Left forelimb (tissue), 1 donor: ENCODE results near the gene DPH5.

Experiments
- DNase-seq: peaks from one replicate; pipeline ENCODE4 v3.0.0-alpha.2; 2018; ENCODE audit warnings: low spot score

Gene DPH5

GRCh38 chr1:101030881-101031280 lies 5.3 kb upstream of the DPH5 start:
- no peak for DNase-seq

DNA sequence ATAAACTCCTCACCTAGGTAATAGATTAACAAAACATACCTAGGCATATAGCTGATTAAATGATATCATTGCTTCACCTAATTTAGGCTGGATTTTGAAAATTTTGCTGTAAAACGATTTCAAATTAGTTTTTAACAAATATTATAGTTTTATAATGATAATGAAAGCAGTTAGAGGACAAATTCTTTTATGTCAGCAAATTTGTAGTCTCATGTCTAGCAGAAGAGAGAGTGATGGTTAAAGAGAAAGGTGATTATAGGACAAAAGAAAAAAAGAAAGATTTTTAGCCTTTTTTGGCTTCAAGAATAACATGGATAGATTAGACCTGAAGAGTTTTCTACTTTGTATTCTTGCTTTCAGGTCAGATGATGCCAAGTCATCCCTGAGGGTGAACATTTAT lies 3.6 kb upstream of the DPH5 start:
- DNase-seq: no peak

DNA sequence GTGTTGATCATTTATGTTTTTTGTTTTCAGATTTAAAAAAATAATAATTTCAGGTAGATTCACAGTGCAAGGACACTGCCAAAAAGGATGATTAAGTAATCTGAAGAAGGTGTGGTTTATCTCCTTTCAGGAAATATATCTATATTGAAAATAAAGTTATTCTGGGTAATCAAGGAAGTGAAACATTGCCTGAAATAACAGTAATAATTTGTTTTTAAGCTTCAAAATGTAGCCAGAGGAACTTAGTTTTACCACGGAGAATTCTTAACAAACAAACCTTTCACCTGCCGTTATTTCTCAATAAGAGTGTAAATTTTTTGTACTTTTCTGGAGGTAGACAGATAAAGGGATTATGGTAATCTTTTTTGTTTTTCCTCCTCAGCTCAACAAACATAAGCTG lies 2.9 kb upstream of the DPH5 start:
- no peak for DNase-seq

GRCh38 chr1:101027194-101027772 lies 1.7 kb upstream of the DPH5 start:
- no peak for DNase-seq

DNA sequence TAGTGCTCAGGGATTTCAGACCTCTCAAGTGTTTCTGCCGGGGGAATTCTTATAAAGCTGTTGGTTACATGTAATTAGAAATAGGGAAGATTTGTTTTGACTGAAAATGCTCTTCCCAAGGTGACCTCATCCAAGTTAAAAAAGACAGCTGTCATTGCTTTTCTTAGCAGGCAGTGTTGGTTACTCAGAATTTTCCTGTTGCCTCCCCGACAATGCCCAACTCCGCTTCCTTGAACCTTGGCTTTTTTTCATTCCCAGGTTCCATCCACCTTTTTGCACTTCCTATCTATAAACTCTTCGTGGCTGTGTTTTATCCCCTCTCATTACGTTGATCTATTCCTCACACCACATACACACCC lies 825 bp upstream of the DPH5 start:
- DNase-seq: no peak

GRCh38 chr1:101025283-101025656 lies 314 bp downstream of the DPH5 start:
- DNase-seq: no peak

GRCh38 chr1:101022294-101022693 lies 3.3 kb downstream of the DPH5 start:
- no peak for DNase-seq

GRCh38 chr1:101017448-101017847 lies 8.1 kb downstream of the DPH5 start:
- no peak for DNase-seq

- DNase-seq: no peak
Observed at GRCh38 chr1:101013776-101014175, 11.8 kb downstream of the DPH5 start.

- no peak for DNase-seq
Observed at GRCh38 chr1:101008229-101008834, 17.3 kb downstream of the DPH5 start.

GRCh38 chr1:101006553-101006952 lies 19.0 kb downstream of the DPH5 start:
- DNase-seq: no peak

GRCh38 chr1:101005871-101006270 lies 19.7 kb downstream of the DPH5 start:
- no peak for DNase-seq

DNA sequence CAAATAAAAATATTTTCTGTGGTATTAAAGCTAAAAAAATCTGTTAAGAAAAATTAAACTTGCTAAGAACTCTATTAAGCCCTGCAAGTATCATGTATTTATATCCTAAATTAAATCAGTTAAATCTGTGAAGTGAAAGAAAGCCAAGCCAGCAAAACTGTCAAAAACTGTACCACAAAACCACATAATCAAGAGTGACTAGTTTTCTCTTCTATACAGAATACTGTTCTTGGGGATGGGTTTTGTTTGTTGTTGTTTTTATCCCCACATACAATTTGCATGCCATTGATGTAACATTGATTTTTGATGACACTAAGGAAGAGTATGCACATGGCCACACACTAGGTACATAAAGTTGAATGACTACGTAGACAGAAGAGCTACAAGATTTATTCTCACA lies 20.4 kb downstream of the DPH5 start:
- no peak for DNase-seq

GRCh38 chr1:101004670-101005069 lies 20.9 kb downstream of the DPH5 start:
- no peak for DNase-seq

GRCh38 chr1:101004061-101004460 lies 21.5 kb downstream of the DPH5 start:
- DNase-seq: no peak

DNA sequence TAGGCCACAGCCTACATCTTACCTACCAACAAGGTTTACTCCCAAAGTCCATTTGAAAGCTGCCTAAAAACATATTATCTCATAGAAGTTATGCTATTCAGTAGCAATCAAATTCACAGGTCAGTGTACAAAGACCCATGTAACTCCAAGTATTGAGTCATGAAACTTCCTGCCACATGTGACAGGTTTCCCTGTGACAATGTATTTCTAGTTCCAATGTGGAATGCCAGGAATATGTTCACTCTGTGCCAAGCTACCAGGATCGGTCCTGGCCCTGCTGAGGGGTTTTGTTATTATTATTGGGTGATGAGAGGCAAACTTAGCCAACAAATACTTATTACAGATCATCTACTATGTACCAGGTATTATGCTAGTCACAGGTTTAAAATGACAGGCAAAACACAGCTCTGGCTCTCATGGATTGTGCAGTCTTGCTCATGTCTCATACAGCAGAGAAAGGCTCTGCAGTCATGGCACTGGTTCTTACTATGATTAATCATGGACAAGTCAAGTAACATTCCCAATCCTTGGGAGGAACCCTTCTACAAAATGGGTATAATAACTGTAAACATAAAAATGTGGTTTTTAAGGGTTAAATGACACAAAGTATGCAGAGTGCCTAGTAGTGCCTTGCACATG lies 22.5 kb downstream of the DPH5 start:
- no peak for DNase-seq

- no peak for DNase-seq
Observed at GRCh38 chr1:101002551-101002950, 23.0 kb downstream of the DPH5 start.

GRCh38 chr1:101000131-101000873 lies 25.3 kb downstream of the DPH5 start:
- no peak for DNase-seq

DNA sequence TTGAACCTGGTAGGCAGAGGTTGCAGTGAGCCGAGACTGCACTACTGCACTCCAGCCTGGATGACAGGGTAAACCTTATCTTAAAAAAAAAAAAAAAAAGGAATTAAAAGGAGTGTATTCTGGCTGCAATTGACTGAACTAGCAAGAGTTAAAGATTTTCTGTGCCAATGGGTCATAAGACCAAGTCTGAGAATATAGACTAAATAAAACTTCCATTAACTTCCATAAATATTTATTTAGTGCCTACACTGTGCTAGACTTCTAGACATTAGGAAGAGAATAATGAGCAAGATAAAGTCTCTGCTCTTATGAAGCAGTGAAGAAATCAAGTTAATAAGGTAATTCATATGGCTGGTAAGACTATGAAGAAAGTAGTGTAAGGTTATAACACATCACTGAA lies 27.2 kb downstream of the DPH5 start:
- DNase-seq: no peak

GRCh38 chr1:100995198-100995988 lies 30.2 kb downstream of the DPH5 start:
- DNase-seq: no peak

- no peak for DNase-seq
Observed at GRCh38 chr1:100989306-100990077, 36.1 kb downstream of the DPH5 start.

DNA sequence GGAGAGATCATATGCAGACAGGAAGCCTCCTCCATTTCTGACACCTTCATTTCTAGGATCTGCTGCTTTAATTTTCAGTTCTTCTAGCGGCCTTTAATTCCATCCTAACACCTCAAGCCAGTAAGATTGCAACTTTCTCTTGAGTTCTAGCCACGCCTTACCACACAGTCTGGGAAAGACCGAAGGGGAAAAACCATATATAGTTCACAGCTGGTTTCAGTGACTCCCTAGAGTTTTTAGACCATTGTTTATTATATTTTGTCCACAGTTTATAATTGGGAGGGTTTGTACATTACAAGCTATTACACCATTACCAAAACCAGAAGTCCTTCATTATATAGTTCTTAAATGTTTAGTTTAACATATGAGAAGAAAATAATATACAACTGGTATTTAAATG lies 37.5 kb downstream of the DPH5 start:
- DNase-seq: no peak
